GM18870 (cell line): ENCODE data around the gene FAM13B.

Experiments
- ATAC-seq: cut with Tn5 transposase; IDR thresholded peaks from one replicate; pipeline ENCODE4 v1.9.1; 2021; ENCODE audit warnings: moderate library complexity; ENCODE audit not compliant: unreplicated experiment

The FAM13B gene

GRCh38 chr5:137901011-137901817 lies 131.7 kb downstream of the FAM13B start:
- ATAC-seq = no peak

- no peak for ATAC-seq
These were observed 133.4 kb downstream of the FAM13B start for GRCh38 chr5:137899493-137899892.

GRCh38 chr5:137896560-137896959 lies 136.3 kb downstream of the FAM13B start:
- no peak for ATAC-seq

GRCh38 chr5:137894586-137894985 lies 138.3 kb downstream of the FAM13B start:
- ATAC-seq = no peak

GRCh38 chr5:137891849-137892248 lies 141.0 kb downstream of the FAM13B start:
- ATAC-seq = no peak

GRCh38 chr5:137890845-137891244 lies 142.0 kb downstream of the FAM13B start:
- no peak for ATAC-seq

GRCh38 chr5:137888863-137889759 lies 143.8 kb downstream of the FAM13B start, which contains the start of gene PKD2L2:
PKD2L2 (plus strand) TSS chr5:137889457; CDS start chr5:137889492, 35 bp downstream.
- ATAC-seq = peak; percentile 58

- ATAC-seq = peak; percentile 4
These were observed 144.4 kb downstream of the FAM13B start for GRCh38 chr5:137888466-137888862.
